ENCODE results near the gene SLC7A8.

SLC7A8 gene

GRCh38 chr14:23093104-23093503 lies 90.4 kb downstream of the SLC7A8 start:
- no peak for DNase-seq

GRCh38 chr14:23091294-23092225 lies 91.9 kb downstream of the SLC7A8 start:
- DNase-seq: no peak

- DNase-seq: no peak
Observed at GRCh38 chr14:23090254-23090636, 93.2 kb downstream of the SLC7A8 start.

GRCh38 chr14:23089498-23090253 lies 93.8 kb downstream of the SLC7A8 start:
- DNase-seq: no peak

DNA sequence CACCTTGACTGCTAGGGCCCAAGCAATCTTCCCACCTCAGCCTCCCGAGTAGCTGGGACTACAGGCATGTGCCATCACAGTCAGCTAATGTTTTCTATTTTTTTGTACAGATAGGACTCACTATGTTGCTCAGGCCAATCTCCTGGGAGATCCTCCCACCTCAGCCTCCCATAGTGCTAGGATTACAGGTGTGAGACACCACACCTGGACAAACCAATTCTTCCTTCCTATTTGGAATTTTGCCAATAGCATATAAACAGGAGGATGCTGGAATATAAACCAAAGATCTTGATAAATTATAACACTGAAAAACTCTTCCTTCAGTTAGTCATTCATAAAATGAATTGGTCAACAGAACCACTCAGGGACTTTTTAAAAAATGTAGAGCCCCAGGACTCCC lies 96.9 kb downstream of the SLC7A8 start:
- DNase-seq: no peak

DNA sequence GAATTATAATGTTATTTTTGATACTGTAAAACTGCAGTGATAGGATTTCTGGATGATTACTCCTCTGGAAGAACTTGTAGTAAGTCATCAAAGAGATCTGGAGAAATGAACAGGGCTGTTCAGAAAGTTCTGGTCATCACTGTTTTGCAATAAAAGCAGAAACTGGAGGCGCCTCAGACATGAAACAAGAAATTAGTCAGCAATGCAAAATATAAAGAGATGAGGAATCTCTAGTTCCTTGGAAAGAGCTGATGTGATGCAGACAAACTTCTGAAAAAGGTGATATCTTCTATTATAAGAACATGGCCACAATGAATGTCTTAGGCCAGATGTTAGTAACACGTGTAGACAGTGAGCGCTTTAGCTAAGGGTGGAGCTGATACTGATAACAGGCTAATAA lies 98.0 kb downstream of the SLC7A8 start:
- no peak for DNase-seq

DNA sequence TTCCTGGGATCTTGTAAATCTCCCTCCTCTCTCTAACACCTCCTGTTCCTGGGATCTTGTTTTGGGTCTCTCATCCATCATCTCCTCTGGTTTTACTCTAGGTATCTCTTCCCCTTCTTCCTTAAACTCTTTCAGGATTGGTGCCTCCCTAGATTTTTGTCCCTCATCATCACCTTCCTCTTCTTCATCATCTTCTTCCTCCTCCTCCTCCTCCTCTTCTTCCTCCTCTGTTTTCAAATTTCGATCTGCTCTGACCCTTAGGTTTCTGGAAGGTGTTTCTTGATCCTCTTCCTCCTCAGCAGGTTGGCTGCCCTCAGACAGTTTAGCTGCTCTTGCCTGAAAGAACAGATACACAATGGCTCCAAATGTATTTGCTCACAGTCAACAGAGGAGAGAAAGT lies 103.0 kb downstream of the SLC7A8 start:
- DNase-seq: no peak

DNA sequence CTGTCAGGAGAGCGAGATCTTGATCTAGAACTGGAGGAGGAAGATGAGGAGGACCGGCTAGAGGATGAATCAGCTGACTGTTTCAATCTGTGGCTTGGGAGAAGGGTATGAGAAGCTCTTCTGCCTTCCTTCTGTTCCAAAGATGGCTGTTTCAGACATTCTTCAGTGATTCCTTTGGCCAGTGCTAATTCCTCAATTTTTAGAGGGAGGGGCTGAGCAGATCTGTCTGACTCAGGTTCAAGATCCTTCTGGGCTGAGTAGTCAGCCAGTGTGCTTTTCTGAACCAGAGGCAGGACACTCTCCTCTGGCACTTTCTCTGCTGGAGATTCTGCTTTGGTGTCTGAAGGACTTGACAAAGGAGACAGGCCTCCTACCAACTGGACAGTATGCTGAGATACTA lies 103.7 kb downstream of the SLC7A8 start:
- DNase-seq: peak; percentile 37

- peak; percentile 82 for DNase-seq
Observed at GRCh38 chr14:23078692-23079116, 104.8 kb downstream of the SLC7A8 start.

GRCh38 chr14:23077962-23078361 lies 105.5 kb downstream of the SLC7A8 start:
- no peak for DNase-seq

DNA sequence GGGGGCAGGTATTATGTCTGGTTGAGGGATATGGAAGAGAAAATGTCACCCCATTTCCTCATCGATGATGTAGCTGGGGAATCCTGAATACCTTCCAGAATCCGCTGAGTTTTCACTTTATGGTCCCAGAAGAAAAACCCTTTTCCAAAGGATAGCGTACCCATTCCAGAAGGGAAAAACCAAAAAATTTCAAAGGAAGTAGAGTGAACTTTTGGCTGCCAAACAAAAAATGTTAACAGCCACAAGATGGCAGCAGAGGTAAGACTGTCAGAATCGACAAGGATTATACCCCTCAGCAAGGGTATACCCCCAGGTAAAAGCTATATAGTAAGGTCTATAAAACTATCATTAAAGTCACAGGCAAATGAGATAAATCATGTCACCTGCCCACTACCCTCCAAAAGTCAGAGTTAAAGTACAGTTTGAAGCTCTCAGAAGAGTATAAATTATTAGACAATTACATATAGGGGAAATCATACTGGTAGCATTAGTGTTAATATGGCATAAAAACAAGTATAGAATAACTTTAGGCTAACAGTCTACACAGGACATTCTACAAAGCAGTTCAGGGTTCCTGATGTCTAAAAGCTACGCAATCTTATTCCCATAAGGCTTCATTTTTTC lies 106.6 kb downstream of the SLC7A8 start:
- DNase-seq: no peak
